Kidney epithelial cell (primary cell): Measurements from ENCODE around the gene PAPPA. TPM values are rescaled to one million over a fixed set of nuclear protein-coding genes. Genes with fewer than 3 reads are reported as not detected.
A peak's percentile ranks its signal among the peaks of the same experiment; 100 is the strongest.

Experiments used
- DNase-seq: peaks from one replicate; pipeline ENCODE4 v3.0.0-alpha.2; 2010; ENCODE audit warnings: low read depth
- H3K27me3 ChIP-seq: 2 replicates; pipeline ENCODE4 v1.6.0; 2011; ENCODE audit warnings: low read length; ENCODE audit not compliant: control insufficient read depth, insufficient read depth
- H3K36me3 ChIP-seq: 2 replicates; pipeline ENCODE4 v1.5.1; 2011; ENCODE audit warnings: low read length; ENCODE audit not compliant: control insufficient read depth, insufficient read depth
- H3K4me3 ChIP-seq: 2 replicates; pipeline ENCODE4 v1.5.1; 2011; ENCODE audit warnings: low read depth, mild to moderate bottlenecking, control low read depth, low read length
- total RNA-seq: library from RNA; depleted of rRNA; stranded (reverse); fragments of >200 nt; gene quantifications from 2 replicates; pipeline ENCODE4 v1.2.3, GENCODE V29; 2015
- TF ChIP-seq, protein P1 (sequence below): IDR thresholded peaks from 2 replicates; pipeline ENCODE4 v1.5.1; 2011; ENCODE audit warnings: mild to moderate bottlenecking, moderate library complexity, low read length, control low read depth, inconsistent platforms; ENCODE audit not compliant: insufficient read depth, poor library complexity, severe bottlenecking

PAPPA gene
- total RNA-seq, 1 donor from 2014 or later = 15.4 TPM

GRCh38 chr9:116333254-116333653 is 179.7 kb downstream of the PAPPA start:
- DNase-seq = no peak
- Histone ChIP-seq H3K4me3 (no peak overlapping the region), H3K27me3 (no peaks in the 10 kb centered on the region), H3K36me3 (no peaks in the 10 kb centered on the region)
- TF ChIP-seq, protein P1, sequence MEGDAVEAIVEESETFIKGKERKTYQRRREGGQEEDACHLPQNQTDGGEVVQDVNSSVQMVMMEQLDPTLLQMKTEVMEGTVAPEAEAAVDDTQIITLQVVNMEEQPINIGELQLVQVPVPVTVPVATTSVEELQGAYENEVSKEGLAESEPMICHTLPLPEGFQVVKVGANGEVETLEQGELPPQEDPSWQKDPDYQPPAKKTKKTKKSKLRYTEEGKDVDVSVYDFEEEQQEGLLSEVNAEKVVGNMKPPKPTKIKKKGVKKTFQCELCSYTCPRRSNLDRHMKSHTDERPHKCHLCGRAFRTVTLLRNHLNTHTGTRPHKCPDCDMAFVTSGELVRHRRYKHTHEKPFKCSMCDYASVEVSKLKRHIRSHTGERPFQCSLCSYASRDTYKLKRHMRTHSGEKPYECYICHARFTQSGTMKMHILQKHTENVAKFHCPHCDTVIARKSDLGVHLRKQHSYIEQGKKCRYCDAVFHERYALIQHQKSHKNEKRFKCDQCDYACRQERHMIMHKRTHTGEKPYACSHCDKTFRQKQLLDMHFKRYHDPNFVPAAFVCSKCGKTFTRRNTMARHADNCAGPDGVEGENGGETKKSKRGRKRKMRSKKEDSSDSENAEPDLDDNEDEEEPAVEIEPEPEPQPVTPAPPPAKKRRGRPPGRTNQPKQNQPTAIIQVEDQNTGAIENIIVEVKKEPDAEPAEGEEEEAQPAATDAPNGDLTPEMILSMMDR = no peak

- DNase-seq = no peak
- Histone ChIP-seq H3K4me3 (no peak overlapping the region), H3K27me3 (no peaks in the 10 kb centered on the region), H3K36me3 (no peaks in the 10 kb centered on the region)
- TF ChIP-seq, protein P1 = no peak
Observed at GRCh38 chr9:116334546-116335150, 181.1 kb downstream of the PAPPA start.

- Histone ChIP-seq H3K27me3 (no peaks in the 10 kb centered on the region), H3K4me3 (no peak overlapping the region), H3K36me3 (no peaks in the 10 kb centered on the region)
- TF ChIP-seq, protein P1 = no peak
- DNase-seq = no peak
Observed at GRCh38 chr9:116335392-116335791, 181.8 kb downstream of the PAPPA start.

GRCh38 chr9:116336133-116336862 is 182.7 kb downstream of the PAPPA start:
- no peaks in the 10 kb centered on the region for H3K36me3 ChIP-seq
- H3K27me3 ChIP-seq = no peaks in the 10 kb centered on the region
- H3K4me3 ChIP-seq = no peak overlapping the region
- TF ChIP-seq, protein P1 = no peak
- DNase-seq = no peak

- Histone ChIP-seq H3K36me3 (no peaks in the 10 kb centered on the region), H3K27me3 (no peaks in the 10 kb centered on the region), H3K4me3 (no peak overlapping the region)
- DNase-seq = peak; percentile 62
- TF ChIP-seq, protein P1 = no peak
Observed at GRCh38 chr9:116337015-116337414, 183.4 kb downstream of the PAPPA start.
